Endothelial cell of umbilical vein (primary cell): ENCODE measurements around the gene TSNAXIP1.
A peak's percentile ranks its signal among the peaks of the same experiment; 100 is the strongest.

ENCODE experiments used
- EZH2 ChIP-seq: IDR thresholded peaks from 2 replicates; pipeline ENCODE4 v1.6.1; 2012; ENCODE audit warnings: borderline replicate concordance, low read depth, mild to moderate bottlenecking, moderate library complexity, low read length, inconsistent platforms; ENCODE audit not compliant: severe bottlenecking
- FOS ChIP-seq: IDR thresholded peaks from 2 replicates; pipeline ENCODE4 v1.6.1; 2011; ENCODE audit warnings: mild to moderate bottlenecking, low read length, moderate library complexity, borderline replicate concordance; ENCODE audit not compliant: insufficient read depth
- GATA2 ChIP-seq: IDR thresholded peaks from 2 replicates; pipeline ENCODE4 v1.7.0; 2011; ENCODE audit warnings: low read depth, mild to moderate bottlenecking, moderate library complexity, mixed read lengths, low read length; ENCODE audit not compliant: insufficient read length, insufficient read depth
- JUN ChIP-seq: IDR thresholded peaks from 2 replicates; pipeline ENCODE4 v1.6.1; 2011; ENCODE audit warnings: borderline replicate concordance, low read depth; ENCODE audit not compliant: insufficient read length, insufficient read depth
- MYC ChIP-seq: IDR thresholded peaks from one replicate; pipeline ENCODE4 v1.6.1; 2011; ENCODE audit warnings: mild to moderate bottlenecking, low read depth, low read length
- POLR2A ChIP-seq: IDR thresholded peaks from 2 replicates; pipeline ENCODE4 v1.6.1; 2012; ENCODE audit warnings: low read depth, mild to moderate bottlenecking, control low read depth, low read length
- POLR2AphosphoS5 ChIP-seq: IDR thresholded peaks from 2 replicates; pipeline ENCODE4 v1.6.1; 2012; ENCODE audit warnings: low read depth, mild to moderate bottlenecking, control low read depth, low read length, moderate library complexity; ENCODE audit not compliant: insufficient read depth
- TF ChIP-seq, protein P1 (sequence below), 2 donors: IDR thresholded peaks; 1 replicate in 1 of 2; 2 replicates in 1 of 2; pipeline ENCODE4 v1.5.1; 2011; ENCODE audit warnings: low read length in 2 of 2, mild to moderate bottlenecking in 2 of 2, moderate library complexity in 2 of 2, control low read depth in 1 of 2, inconsistent platforms in 1 of 2, low read depth in 1 of 2; ENCODE audit not compliant: insufficient read depth in 1 of 2; ENCODE audit errors: extremely low read depth in 1 of 2
- TF ChIP-seq, protein P2 (sequence below): IDR thresholded peaks from 2 replicates; pipeline ENCODE4 v1.6.1; 2011; ENCODE audit not compliant: insufficient read depth, insufficient read length

DNA sequence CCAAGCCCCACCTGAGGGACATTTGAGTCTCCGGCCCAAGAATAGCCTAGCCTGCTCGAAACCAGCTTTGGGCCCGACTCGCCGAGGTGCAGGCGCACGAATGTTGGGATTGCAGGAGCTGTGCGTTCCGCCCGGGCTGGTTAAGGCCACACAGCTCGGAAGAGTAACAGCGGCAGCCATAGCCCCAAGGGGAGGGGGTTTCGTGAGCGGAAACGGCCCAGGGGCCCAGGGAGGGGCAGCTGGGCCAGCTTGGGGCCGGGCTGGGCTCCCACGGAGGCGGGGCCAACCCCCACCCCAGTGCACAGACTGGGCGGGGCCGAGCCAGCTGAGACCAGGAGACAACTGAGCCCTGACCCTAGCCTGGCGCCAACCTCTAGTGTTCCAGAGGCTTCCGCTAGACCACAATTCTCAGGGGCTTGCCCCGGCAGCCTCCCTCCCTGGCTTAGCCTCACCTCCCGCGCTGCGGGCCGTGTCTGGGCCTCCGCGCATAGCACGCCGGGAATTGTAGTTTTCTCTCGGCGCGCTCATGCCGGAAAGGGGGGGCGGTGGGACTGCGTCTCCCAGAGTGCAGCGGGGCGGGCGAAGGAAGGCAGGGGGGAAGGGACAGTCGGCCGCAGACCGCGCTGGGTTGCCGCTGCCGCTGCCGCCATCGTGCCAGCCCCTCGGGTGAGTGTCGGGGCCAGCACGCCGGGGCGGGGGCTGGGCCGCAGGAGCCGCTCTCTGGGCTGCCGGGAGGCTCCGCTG is 39.8 kb downstream of the TSNAXIP1 start, which contains the start of gene NUTF2:
- no peak for TF ChIP-seq EZH2
- peak; percentile 76 for TF ChIP-seq POLR2A
- TF ChIP-seq, protein P1, sequence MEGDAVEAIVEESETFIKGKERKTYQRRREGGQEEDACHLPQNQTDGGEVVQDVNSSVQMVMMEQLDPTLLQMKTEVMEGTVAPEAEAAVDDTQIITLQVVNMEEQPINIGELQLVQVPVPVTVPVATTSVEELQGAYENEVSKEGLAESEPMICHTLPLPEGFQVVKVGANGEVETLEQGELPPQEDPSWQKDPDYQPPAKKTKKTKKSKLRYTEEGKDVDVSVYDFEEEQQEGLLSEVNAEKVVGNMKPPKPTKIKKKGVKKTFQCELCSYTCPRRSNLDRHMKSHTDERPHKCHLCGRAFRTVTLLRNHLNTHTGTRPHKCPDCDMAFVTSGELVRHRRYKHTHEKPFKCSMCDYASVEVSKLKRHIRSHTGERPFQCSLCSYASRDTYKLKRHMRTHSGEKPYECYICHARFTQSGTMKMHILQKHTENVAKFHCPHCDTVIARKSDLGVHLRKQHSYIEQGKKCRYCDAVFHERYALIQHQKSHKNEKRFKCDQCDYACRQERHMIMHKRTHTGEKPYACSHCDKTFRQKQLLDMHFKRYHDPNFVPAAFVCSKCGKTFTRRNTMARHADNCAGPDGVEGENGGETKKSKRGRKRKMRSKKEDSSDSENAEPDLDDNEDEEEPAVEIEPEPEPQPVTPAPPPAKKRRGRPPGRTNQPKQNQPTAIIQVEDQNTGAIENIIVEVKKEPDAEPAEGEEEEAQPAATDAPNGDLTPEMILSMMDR (IDR thresholded peaks at IDR 0.05; ENCODE audit: extremely low read depth in 1 of 2, insufficient read depth in 1 of 2, low read depth in 1 of 2, low read length in 2 of 2) = no peak
- TF ChIP-seq JUN = no peak
- TF ChIP-seq FOS = no peak
- peak; percentile 88 for TF ChIP-seq POLR2AphosphoS5
- TF ChIP-seq, protein P2, sequence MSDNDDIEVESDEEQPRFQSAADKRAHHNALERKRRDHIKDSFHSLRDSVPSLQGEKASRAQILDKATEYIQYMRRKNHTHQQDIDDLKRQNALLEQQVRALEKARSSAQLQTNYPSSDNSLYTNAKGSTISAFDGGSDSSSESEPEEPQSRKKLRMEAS = peak; percentile 3
- TF ChIP-seq GATA2 = no peak
- TF ChIP-seq MYC = peak; percentile 85
